Right atrium auricular region (tissue), 2 donors: Measurements from ENCODE around the gene ARF6. TPM values are rescaled to one million over a fixed set of nuclear protein-coding genes. Genes with fewer than 3 reads are reported as not detected.

Experiments
- DNase-seq: peaks from one replicate; pipeline ENCODE4 v3.0.0-alpha.2; 2019; ENCODE audit warnings: low spot score
- H3K27ac ChIP-seq, 2 donors: fragments of 200-600 bp; sonication (generic); 1 replicate in 1 of 2; 2 replicates in 1 of 2; pipeline ENCODE4 v1.5.1; 2016 to 2019
- H3K27me3 ChIP-seq, 2 donors: fragments of 200-600 bp; sonication (generic); one replicate each; pipeline versions ENCODE4 v1.5.1 to v1.6.0; 2017 to 2019
- H3K36me3 ChIP-seq: fragments of 200-600 bp; sonication (generic); one replicate; pipeline ENCODE4 v1.5.1; 2016
- H3K4me1 ChIP-seq, 2 donors: fragments of 200-600 bp; sonication (generic); one replicate each; pipeline versions ENCODE4 v1.5.1 to v1.6.0; 2017 to 2019
- H3K4me3 ChIP-seq, 2 donors: fragments of 200-600 bp; sonication (generic); 1 replicate in 1 of 2; 2 replicates in 1 of 2; pipeline ENCODE4 v1.5.1; 2017 to 2019; ENCODE audit warnings: mild to moderate bottlenecking in 1 of 2, moderate library complexity in 1 of 2
- H3K9me3 ChIP-seq, 2 donors: fragments of 200-600 bp; sonication (generic); one replicate each; pipeline ENCODE4 v1.5.1; 2019
- total RNA-seq, 2 donors: library from RNA; depleted of rRNA; stranded (reverse); fragments of >200 nt; gene quantifications; one replicate each; pipeline ENCODE4 v1.1.0, GENCODE V29; 2016
- TF ChIP-seq, protein P1 (sequence below), 2 donors: fragments of 200-600 bp; sonication (generic); IDR thresholded peaks; one replicate each; pipeline ENCODE4 v1.5.1; 2019; ENCODE audit warnings: antibody characterized with exemption in 2 of 2

Gene ARF6
- total RNA-seq, 2 donors from 2014 or later = 21.4 to 25.1 TPM

DNA sequence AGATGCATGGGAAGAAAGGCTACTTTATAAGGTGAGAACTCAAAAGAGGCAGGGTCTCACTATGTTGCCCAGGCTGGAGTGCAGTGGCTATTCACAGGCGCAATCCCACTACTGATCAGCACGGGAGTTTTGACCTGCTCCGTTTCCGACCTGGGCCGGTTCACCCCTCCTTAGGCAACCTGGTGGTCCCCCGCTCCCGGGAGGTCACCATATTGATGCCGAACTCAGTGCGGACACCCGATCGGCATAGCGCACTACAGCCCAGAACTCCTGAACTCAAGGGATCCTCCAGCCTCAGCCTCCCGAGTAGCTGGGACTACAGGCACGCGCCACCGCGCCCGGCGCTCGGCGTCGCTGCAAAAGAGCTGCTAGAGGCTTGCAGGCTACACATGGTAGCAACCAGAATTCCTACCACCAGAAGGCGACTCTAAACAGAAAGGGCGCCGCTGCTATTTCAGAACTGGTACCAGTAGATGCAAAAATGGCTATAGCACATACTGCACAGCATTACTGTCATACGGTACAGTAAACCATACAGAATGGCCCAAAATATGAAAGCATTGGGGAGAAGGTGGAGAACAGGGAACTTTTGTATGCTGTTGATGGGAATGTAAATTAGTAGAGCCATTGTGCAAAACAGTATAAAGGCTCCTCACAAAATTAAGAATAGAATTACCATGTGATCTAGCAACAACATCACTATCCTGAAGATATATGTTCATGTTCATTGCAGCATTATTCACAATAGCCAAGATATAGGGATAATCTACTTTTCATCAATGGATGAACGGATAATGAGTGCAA lies 39.1 kb upstream of the ARF6 start:
- no peaks in the 10 kb centered on the region for H3K9me3 ChIP-seq
- TF ChIP-seq, protein P1, sequence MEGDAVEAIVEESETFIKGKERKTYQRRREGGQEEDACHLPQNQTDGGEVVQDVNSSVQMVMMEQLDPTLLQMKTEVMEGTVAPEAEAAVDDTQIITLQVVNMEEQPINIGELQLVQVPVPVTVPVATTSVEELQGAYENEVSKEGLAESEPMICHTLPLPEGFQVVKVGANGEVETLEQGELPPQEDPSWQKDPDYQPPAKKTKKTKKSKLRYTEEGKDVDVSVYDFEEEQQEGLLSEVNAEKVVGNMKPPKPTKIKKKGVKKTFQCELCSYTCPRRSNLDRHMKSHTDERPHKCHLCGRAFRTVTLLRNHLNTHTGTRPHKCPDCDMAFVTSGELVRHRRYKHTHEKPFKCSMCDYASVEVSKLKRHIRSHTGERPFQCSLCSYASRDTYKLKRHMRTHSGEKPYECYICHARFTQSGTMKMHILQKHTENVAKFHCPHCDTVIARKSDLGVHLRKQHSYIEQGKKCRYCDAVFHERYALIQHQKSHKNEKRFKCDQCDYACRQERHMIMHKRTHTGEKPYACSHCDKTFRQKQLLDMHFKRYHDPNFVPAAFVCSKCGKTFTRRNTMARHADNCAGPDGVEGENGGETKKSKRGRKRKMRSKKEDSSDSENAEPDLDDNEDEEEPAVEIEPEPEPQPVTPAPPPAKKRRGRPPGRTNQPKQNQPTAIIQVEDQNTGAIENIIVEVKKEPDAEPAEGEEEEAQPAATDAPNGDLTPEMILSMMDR (IDR thresholded peaks at IDR 0.05) = peak; percentile 53 to 85
- H3K36me3 ChIP-seq = peaks cover 11% of the 10 kb centered on the region
- H3K27ac ChIP-seq = peak overlapping the region in 1 of 2 donors; percentile 83
- H3K4me1 ChIP-seq = peaks cover 0 to 29% of the 10 kb centered on the region in 2 donors
- H3K4me3 ChIP-seq = peak overlapping the region; percentile 76 to 85
- peak; percentile 82 for DNase-seq
- no peaks in the 10 kb centered on the region for H3K27me3 ChIP-seq

DNA sequence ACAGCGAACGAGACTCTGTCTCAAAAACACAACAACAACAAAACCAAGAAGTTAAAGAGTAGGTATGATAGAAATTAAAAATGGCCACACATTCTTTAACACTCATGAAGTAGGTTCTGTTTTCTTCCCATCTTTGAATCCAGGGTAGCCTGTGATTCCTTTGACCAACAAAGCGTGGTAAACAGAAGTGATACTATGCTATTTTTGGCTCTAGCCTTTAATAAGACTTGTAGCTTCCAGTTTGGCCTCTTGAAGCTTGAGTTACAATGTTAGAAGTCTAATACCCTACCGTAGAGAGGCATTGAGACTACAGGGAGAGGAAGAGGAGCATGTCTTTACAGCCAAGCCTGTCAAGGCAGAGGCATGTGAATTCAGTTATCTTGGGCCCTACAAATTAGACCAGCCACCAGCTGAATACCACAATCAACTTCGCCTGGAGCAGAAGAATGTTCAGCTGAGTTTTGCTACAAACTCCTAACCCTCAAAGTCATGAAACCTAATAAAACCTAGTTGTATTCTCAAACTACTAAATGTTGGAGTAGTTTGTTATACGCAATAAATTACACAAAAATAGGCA lies 35.4 kb upstream of the ARF6 start:
- Histone ChIP-seq H3K36me3 (no peaks in the 10 kb centered on the region), H3K27me3 (no peaks in the 10 kb centered on the region), H3K27ac (peak overlapping the region; percentile 57 to 62), H3K4me3 (no peak overlapping the region), H3K9me3 (no peaks in the 10 kb centered on the region), H3K4me1 (peaks cover 0 to 19% of the 10 kb centered on the region in 2 donors)
- TF ChIP-seq, protein P1 (IDR thresholded peaks at IDR 0.05) = no peak
- DNase-seq = no peak

DNA sequence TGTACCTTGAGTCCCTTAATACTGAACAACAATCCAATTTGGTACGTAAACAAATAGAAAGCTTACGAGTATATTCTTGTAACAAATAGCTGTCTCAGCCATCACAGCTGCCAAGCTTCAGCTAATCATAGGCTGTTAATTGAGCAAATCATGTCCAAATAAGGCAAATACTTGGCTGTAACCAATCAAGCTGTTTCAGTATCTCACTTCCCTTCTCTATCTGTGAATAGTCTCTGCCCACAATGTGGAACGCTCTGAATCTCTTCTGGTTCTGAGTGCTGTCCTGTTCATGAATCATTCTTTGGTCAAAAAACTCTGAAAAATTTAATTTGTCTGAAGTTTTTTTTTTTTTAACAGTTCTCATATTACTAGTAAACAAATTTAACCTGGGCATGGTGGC lies 34.5 kb upstream of the ARF6 start:
- Histone ChIP-seq H3K27ac (peak overlapping the region; percentile 57 to 62), H3K4me1 (peaks cover 0 to 18% of the 10 kb centered on the region in 2 donors), H3K4me3 (no peak overlapping the region), H3K27me3 (no peaks in the 10 kb centered on the region), H3K9me3 (no peaks in the 10 kb centered on the region), H3K36me3 (no peaks in the 10 kb centered on the region)
- TF ChIP-seq, protein P1 (IDR thresholded peaks at IDR 0.05) = no peak
- DNase-seq = no peak

DNA sequence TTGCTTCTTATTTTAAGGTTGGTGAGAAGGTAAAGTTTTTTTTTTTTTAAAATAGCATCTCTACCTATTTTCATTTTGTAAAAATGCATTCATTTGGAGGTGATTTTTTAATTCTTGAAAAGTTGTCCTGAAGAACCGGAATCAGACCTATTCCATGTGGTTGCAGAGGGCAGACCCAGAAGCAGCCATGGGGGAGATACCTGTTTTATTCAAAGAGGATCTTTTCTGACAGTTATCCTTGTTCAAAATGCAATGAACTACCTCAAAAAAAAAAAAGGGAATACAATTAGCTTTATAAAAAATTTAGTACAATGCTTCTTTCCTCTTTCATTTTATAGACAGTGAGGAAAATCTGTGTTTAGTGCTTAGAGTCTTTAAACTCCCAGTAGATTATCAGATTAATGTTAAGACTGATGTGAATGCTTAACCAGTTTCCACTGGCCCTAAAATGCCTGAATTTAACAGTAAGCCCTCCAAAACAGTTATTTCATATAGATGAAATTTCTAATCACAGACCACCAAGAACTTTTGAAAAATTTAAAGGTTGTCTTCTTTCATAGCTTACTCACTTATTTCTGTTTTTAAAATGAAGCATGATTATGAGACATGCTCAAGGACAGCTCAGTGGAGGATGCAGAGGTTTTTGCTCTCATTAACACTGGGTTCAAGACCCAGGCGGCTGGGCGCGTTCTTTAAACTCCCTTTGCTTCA lies 31.7 kb upstream of the ARF6 start:
- Histone ChIP-seq H3K4me3 (peak overlapping the region; percentile 64 to 67), H3K27ac (peak overlapping the region; percentile 96 to 100), H3K4me1 (peaks cover 0 to 27% of the 10 kb centered on the region in 2 donors), H3K9me3 (no peaks in the 10 kb centered on the region), H3K27me3 (no peaks in the 10 kb centered on the region), H3K36me3 (no peaks in the 10 kb centered on the region)
- TF ChIP-seq, protein P1 (IDR thresholded peaks at IDR 0.05) = no peak
- peak; percentile 55 for DNase-seq

DNA sequence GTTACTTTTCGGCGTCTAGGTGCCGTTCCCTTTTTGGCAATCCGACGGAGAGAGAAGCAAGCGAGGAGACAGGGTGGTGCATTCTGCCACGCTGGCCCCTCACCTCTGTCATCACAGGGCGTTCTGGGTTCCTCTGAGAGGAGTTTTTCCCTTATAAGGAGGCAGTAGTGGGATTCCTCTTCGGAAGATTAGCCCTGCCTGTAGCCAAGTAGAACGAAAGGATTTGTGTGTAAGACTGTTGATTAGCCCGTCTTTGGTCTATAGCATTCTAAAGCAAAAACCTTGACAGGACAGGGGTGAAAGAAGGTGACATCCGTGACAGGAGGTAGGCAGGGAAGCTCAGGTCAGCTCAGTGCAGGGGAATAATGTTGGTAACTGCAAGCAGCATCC lies 31.2 kb upstream of the ARF6 start:
- peak; percentile 83 for DNase-seq
- TF ChIP-seq, protein P1 (IDR thresholded peaks at IDR 0.05) = no peak
- Histone ChIP-seq H3K27ac (peak overlapping the region; percentile 96 to 100), H3K36me3 (no peaks in the 10 kb centered on the region), H3K9me3 (no peaks in the 10 kb centered on the region), H3K27me3 (no peaks in the 10 kb centered on the region), H3K4me1 (peaks cover 0 to 27% of the 10 kb centered on the region in 2 donors), H3K4me3 (peak overlapping the region; percentile 64 to 67)
